Left lung (tissue), 10 donors: ENCODE data around the gene FBXW7. TPM values are rescaled to one million over a fixed set of nuclear protein-coding genes. Genes with fewer than 3 reads are reported as not detected.

Source experiments
- ATAC-seq: fragments of 200-7000 bp; cut with Tn5 transposase; one replicate; pipeline ENCODE4 v1.9.1; 2020; ENCODE audit warnings: moderate library complexity
- DNase-seq, 4 donors: peaks; one replicate each; pipeline ENCODE4 v3.0.0-alpha.2; 2013 to 2020
- H3K27ac ChIP-seq, 2 donors: fragments of 200-600 bp; sonication (generic) in 1 of 2; one replicate each; pipeline versions ENCODE4 v1.5.0 to v1.8.0; 2020 to 2021
- H3K27me3 ChIP-seq, 2 donors: fragments of 200-600 bp; sonication (generic) in 1 of 2; one replicate each; pipeline versions ENCODE4 v1.5.0 to v1.8.0; 2020 to 2021
- H3K36me3 ChIP-seq, 2 donors: fragments of 200-600 bp; sonication (generic) in 1 of 2; one replicate each; pipeline versions ENCODE4 v1.5.0 to v1.8.0; 2020 to 2021
- H3K4me1 ChIP-seq, 2 donors: fragments of 200-600 bp; one replicate each; pipeline ENCODE4 v1.8.0; 2021
- H3K4me3 ChIP-seq, 2 donors: fragments of 200-600 bp; sonication (generic) in 1 of 2; one replicate each; pipeline versions ENCODE4 v1.5.0 to v1.8.0; 2020 to 2021; ENCODE audit warnings: mild to moderate bottlenecking in 1 of 2
- H3K9me3 ChIP-seq, 2 donors: fragments of 200-600 bp; sonication (generic) in 1 of 2; one replicate each; pipeline versions ENCODE4 v1.5.0 to v1.8.0; 2020 to 2021
- intact Hi-C, 2 donors: fragments of 100-400 bp; cut with DNase I; formaldehyde crosslinking; loops; one replicate each; pipeline versions ENCODE4 v1.11.2 to v1.14.2; 2022
- polyA plus RNA-seq, 6 donors: library from polyadenylated mRNA; unstranded; fragments of 120-200 nt; gene quantifications; one replicate each; pipeline ENCODE4 v1.2.1, GENCODE V29; 2013; ENCODE audit not compliant: insufficient read length in 6 of 6
- total RNA-seq, 2 donors: library from RNA; stranded (reverse); fragmentation: NEBNext Ultra II Directional; extraction: Animal tissue kit (Norgen Biotek cat#: 25700); gene quantifications; one replicate each; pipeline ENCODE4 v1.2.1, GENCODE V29; 2021
- TF ChIP-seq, protein P1 (sequence below), 2 donors: fragments of 200-600 bp; sonication (generic) in 1 of 2; IDR thresholded peaks; one replicate each; pipeline versions ENCODE4 v1.5.0 to v1.8.0; 2021; ENCODE audit warnings: antibody characterized with exemption in 2 of 2
- donor health status: DM: no; HTN: yes; CAD: no.
- donor health status: DM: no; HTN: no; CAD: no.

The FBXW7 gene
- total and polyA plus RNA-seq, 8 donors = 29.0 to 39.7 (median 34.7) TPM

- peaks cover 0 to 13% of the 10 kb centered on the region in 2 donors for H3K36me3 ChIP-seq
- H3K9me3 ChIP-seq = no peaks in the 10 kb centered on the region
- intact Hi-C loops = no loop called here
- ATAC-seq (no peak), DNase-seq (no peak)
- no peak overlapping the region for H3K27ac ChIP-seq
- no peaks in the 10 kb centered on the region for H3K4me1 ChIP-seq
- H3K4me3 ChIP-seq = no peak overlapping the region
- TF ChIP-seq, protein P1, sequence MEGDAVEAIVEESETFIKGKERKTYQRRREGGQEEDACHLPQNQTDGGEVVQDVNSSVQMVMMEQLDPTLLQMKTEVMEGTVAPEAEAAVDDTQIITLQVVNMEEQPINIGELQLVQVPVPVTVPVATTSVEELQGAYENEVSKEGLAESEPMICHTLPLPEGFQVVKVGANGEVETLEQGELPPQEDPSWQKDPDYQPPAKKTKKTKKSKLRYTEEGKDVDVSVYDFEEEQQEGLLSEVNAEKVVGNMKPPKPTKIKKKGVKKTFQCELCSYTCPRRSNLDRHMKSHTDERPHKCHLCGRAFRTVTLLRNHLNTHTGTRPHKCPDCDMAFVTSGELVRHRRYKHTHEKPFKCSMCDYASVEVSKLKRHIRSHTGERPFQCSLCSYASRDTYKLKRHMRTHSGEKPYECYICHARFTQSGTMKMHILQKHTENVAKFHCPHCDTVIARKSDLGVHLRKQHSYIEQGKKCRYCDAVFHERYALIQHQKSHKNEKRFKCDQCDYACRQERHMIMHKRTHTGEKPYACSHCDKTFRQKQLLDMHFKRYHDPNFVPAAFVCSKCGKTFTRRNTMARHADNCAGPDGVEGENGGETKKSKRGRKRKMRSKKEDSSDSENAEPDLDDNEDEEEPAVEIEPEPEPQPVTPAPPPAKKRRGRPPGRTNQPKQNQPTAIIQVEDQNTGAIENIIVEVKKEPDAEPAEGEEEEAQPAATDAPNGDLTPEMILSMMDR (IDR thresholded peaks at IDR 0.05) = no peak
- no peaks in the 10 kb centered on the region for H3K27me3 ChIP-seq
These were observed 188.9 kb downstream of the FBXW7 start for GRCh38 chr4:152346979-152347378.

GRCh38 chr4:152346526-152346925 lies 189.4 kb downstream of the FBXW7 start:
- Histone ChIP-seq H3K27ac (no peak overlapping the region), H3K4me1 (no peaks in the 10 kb centered on the region), H3K4me3 (no peak overlapping the region), H3K27me3 (no peaks in the 10 kb centered on the region), H3K36me3 (peaks cover 0 to 13% of the 10 kb centered on the region in 2 donors), H3K9me3 (no peaks in the 10 kb centered on the region)
- DNase-seq (no peak), ATAC-seq (no peak)
- TF ChIP-seq, protein P1 (IDR thresholded peaks at IDR 0.05) = no peak
- intact Hi-C loops = no loop called here

GRCh38 chr4:152344001-152344400 lies 191.9 kb downstream of the FBXW7 start:
- TF ChIP-seq, protein P1 (IDR thresholded peaks at IDR 0.05) = no peak
- Histone ChIP-seq H3K27me3 (no peaks in the 10 kb centered on the region), H3K4me3 (no peak overlapping the region), H3K4me1 (no peaks in the 10 kb centered on the region), H3K9me3 (no peaks in the 10 kb centered on the region), H3K36me3 (peaks cover 0 to 13% of the 10 kb centered on the region in 2 donors), H3K27ac (no peak overlapping the region)
- intact Hi-C loops = no loop called here
- ATAC-seq = no peak
- no peak for DNase-seq

DNA sequence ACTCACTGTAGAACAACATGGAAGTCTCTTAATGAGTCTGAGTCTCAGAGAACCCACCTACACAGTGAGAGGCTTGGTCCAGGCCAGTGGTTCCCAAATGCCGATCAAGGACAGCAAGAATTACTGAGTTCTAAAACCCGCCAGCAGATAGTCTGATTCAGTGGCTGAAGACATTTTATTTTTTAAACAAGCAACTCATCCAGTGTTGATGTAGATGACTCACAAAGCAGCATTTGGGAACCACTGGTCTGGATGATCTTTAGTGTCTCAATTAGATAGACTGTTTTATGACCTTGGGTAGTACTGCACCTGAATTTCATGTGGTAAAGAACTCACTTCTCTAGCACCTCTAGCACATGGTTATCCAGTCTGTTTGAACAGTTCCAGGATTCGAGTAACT lies 193.6 kb downstream of the FBXW7 start:
- Histone ChIP-seq H3K27me3 (no peaks in the 10 kb centered on the region), H3K27ac (no peak overlapping the region), H3K36me3 (peaks cover 0 to 17% of the 10 kb centered on the region in 2 donors), H3K4me3 (no peak overlapping the region), H3K4me1 (no peaks in the 10 kb centered on the region), H3K9me3 (no peaks in the 10 kb centered on the region)
- TF ChIP-seq, protein P1 (IDR thresholded peaks at IDR 0.05) = no peak
- DNase-seq = no peak
- no peak for ATAC-seq
- intact Hi-C loops = no loop called here

GRCh38 chr4:152340818-152341217 lies 195.1 kb downstream of the FBXW7 start:
- H3K9me3 ChIP-seq = no peaks in the 10 kb centered on the region
- intact Hi-C loops = no loop called here
- H3K36me3 ChIP-seq = peaks cover 0 to 9% of the 10 kb centered on the region in 2 donors
- no peak for DNase-seq
- H3K4me1 ChIP-seq = no peaks in the 10 kb centered on the region
- no peaks in the 10 kb centered on the region for H3K27me3 ChIP-seq
- ATAC-seq = no peak
- TF ChIP-seq, protein P1 (IDR thresholded peaks at IDR 0.05) = no peak
- no peak overlapping the region for H3K27ac ChIP-seq
- H3K4me3 ChIP-seq = no peak overlapping the region
